Brain microvascular endothelial cell (primary cell): ENCODE measurements around the gene DERA.
"Not testable (repeated sequence)": the region's sequence is repeated elsewhere in the genome, so short reads cannot be mapped to it uniquely, and the experiment has no call there.

Source experiments
- DNase-seq: peaks from one replicate; pipeline ENCODE4 v3.0.0-alpha.2; 2020
- H3K27ac ChIP-seq: fragments of 250-450 bp; sonication (Bioruptor Pico); 2 replicates; pipeline ENCODE4 v1.5.1; 2020; ENCODE audit warnings: mild to moderate bottlenecking, moderate library complexity
- H3K27me3 ChIP-seq: fragments of 250-450 bp; sonication (Bioruptor Pico); replicated peaks from 2 replicates; pipeline ENCODE4 v1.5.1; 2020; ENCODE audit warnings: mild to moderate bottlenecking
- H3K36me3 ChIP-seq: fragments of 250-450 bp; sonication (Bioruptor Pico); replicated peaks from 2 replicates; pipeline ENCODE4 v1.5.1; 2020; ENCODE audit warnings: mild to moderate bottlenecking
- H3K4me3 ChIP-seq: 2 replicates; pipeline ENCODE4 v1.5.1; 2011; ENCODE audit warnings: low read depth, mild to moderate bottlenecking, control low read depth, low read length, moderate library complexity
- CTCF ChIP-seq: IDR thresholded peaks from 2 replicates; pipeline ENCODE4 v1.5.1; 2011; ENCODE audit warnings: low read depth, mild to moderate bottlenecking, moderate library complexity, low read length, control low read depth, inconsistent platforms; ENCODE audit errors: missing control alignments
- in situ Hi-C: cut with HindIII; loops from 2 replicates; pipeline ENCODE4 v1.10.0; 2017; ENCODE audit warnings: low sequenced_read_pairs, low pct_ligation_motif_present

DERA gene

GRCh38 chr12:15868186-15868585, 42.9 kb upstream of the DERA start:
- in situ Hi-C loops = no loop called here
- Histone ChIP-seq H3K27me3 (no peaks in the 10 kb centered on the region), H3K4me3 (no peak overlapping the region), H3K27ac (no peak overlapping the region), H3K36me3 (no peaks in the 10 kb centered on the region)
- no peak for TF ChIP-seq CTCF
- DNase-seq = no peak

- no peak overlapping the region for H3K27ac ChIP-seq
- no peaks in the 10 kb centered on the region for H3K36me3 ChIP-seq
- in situ Hi-C loops = no loop called here
Measured at GRCh38 chr12:15873556-15873955, 37.6 kb upstream of the DERA start.

GRCh38 chr12:15874556-15875145, 36.5 kb upstream of the DERA start:
- in situ Hi-C loops, H3K27ac ChIP-seq, H3K36me3 ChIP-seq, DNase-seq, H3K4me3 ChIP-seq, H3K27me3 ChIP-seq: not testable (repeated sequence)

More at GRCh38 chr12:15873556-15873955, 37.6 kb upstream of the DERA start:
- no peak for DNase-seq
- H3K4me3 ChIP-seq = no peak overlapping the region
- no peak for TF ChIP-seq CTCF
- H3K27me3 ChIP-seq = no peaks in the 10 kb centered on the region

DNA sequence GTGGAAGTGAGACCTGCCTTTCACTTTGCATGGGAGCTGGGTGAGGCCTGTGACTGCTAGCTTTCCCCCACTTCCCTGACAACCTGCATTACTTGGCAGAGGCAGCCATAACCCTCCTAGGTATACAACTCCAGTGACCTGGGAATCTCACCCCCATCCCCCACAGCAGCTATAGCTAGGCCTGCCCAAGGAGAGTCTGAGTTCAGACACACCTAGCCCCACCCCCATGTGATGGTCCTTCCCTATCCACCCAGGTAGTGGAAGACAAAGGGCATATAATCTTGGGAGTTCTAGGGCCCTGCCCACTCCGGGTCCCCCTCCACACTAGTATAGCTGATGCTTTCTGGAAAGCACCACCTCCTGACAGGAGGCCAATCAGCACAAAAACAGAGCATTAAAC, 35.3 kb upstream of the DERA start:
- no peak for DNase-seq
- TF ChIP-seq CTCF = no peak
- H3K4me3 ChIP-seq = no peak overlapping the region

GRCh38 chr12:15879413-15879812, 31.7 kb upstream of the DERA start:
- no peak for TF ChIP-seq CTCF
- in situ Hi-C loops = no loop called here

More for the DNA sequence above, 35.3 kb upstream of the DERA start:
- in situ Hi-C loops = no loop called here
- no peak overlapping the region for H3K27ac ChIP-seq
- no peaks in the 10 kb centered on the region for H3K27me3 ChIP-seq
- H3K36me3 ChIP-seq = no peaks in the 10 kb centered on the region

DNA sequence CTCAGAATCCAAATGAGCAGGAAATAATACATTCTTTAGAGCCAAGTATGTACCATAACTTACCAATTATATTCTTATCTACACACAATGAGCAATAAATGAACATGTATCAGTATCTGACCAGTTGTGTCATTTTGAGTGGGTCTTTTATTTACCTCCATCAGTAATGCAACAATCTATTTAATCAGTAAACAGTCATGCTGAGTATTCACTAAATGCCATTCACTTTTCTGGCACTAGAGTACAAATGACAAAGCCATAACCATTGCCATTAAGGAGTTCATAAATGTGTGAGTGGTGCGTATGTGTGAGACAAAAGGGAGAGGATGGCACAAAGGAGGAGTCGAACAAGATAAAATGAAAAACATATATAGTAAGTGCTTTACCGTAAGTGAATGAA, 30.4 kb upstream of the DERA start:
- Histone ChIP-seq H3K36me3 (peaks cover 6% of the 10 kb centered on the region), H3K4me3 (no peak overlapping the region), H3K27ac (no peak overlapping the region), H3K27me3 (no peaks in the 10 kb centered on the region)
- in situ Hi-C loops = no loop called here
- TF ChIP-seq CTCF = no peak
- DNase-seq = no peak

More at GRCh38 chr12:15879413-15879812, 31.7 kb upstream of the DERA start:
- H3K27ac ChIP-seq = no peak overlapping the region
- H3K27me3 ChIP-seq = no peaks in the 10 kb centered on the region
- DNase-seq = no peak
- no peaks in the 10 kb centered on the region for H3K36me3 ChIP-seq
- H3K4me3 ChIP-seq = no peak overlapping the region
